Measurements from ENCODE around the gene OR4K1.
"Not testable (repeated sequence)": the region's sequence is repeated elsewhere in the genome, so short reads cannot be mapped to it uniquely, and the experiment has no call there.

Gene OR4K1, protein sequence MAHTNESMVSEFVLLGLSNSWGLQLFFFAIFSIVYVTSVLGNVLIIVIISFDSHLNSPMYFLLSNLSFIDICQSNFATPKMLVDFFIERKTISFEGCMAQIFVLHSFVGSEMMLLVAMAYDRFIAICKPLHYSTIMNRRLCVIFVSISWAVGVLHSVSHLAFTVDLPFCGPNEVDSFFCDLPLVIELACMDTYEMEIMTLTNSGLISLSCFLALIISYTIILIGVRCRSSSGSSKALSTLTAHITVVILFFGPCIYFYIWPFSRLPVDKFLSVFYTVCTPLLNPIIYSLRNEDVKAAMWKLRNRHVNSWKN

DNA sequence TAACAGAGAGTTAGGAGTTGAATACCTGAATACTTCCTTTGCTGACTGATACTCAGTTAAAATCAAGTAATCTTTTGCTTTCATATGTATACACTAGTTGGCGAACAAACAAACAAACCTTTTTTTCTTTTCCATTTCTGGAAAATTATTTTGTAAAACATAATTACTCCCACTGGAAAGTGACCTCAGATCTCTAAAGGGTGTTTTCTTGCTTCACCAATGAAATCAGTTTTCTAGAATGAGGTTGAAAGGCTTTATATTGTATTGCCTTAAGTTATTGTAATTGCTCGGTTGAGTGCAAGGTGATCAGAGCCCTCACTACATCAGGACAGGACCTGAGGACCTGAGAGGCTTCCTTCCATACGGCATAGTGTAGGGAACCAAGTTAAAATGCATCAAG lies at the start of gene OR4K1:
Gene OR4K1 (plus strand): TSS at position 301 of the 400 bp plus-strand sequence. CDS start 4,750 bp downstream, outside the sequence.
- no peak for DNase-seq (ENCODE audit: low read depth in 3 of 3)

DNA sequence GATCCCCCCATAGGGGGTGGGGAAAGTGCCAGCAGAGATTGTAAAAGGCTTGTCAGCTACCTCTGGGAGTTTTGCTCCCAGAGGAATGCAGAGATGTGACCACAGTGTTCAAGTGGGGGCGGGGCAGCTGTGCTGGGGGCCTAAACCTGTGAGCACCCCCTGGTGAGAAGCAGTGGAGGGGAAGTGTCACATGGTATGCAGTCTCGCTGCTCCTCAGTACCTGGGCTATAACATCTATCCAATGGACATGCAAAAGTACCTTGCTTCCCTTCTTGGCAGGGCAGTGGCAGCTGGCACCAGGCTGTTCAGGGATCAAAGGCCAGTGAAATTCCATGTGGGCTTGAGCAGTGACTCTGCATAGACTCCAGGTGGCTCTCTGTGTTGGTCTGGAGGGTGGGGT lies 35.4 kb upstream of the OR4K1 start:
- DNase-seq (ENCODE audit: low read depth in 3 of 3), result no peak

DNA sequence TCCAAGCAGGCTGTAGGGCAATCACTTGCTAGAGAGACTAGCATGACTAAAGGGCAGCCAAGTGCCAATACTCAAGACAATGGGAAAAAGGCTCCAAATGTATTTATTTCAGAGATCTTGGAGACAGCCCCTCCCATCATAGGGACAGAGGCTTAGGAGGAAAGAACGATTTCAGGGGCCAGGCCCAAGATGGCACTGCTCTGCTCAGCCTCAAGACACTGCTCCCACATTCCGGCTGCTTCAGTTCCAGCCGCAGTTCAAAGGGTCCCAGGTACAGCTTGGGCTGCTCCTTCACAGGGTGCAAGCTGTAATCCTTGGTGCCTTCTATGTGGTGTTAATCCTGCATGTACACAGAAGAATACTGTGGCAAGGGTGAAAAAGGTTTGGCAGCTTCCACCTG lies 29.7 kb upstream of the OR4K1 start:
- DNase-seq (ENCODE audit: low read depth in 3 of 3), result no peak

DNA sequence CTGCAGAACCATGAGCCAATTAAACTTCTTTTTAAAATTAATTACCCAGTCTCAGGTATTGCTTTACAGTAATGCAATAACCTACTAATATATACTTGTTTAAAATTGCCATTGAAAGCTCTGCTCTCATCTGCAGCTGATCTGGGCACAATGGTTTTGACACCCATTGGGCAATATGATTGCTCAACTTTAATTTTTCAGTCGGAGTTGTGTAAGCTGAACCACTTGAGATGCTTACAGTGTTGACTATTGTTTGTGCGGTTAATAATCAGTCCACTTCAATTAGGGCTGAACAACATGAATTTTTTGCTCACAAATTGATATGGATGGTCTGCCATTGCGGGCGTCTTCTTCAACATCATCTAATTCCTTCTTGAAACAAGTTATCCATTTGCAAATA lies 28.3 kb upstream of the OR4K1 start:
- DNase-seq (ENCODE audit: low read depth in 3 of 3), result no peak

DNA sequence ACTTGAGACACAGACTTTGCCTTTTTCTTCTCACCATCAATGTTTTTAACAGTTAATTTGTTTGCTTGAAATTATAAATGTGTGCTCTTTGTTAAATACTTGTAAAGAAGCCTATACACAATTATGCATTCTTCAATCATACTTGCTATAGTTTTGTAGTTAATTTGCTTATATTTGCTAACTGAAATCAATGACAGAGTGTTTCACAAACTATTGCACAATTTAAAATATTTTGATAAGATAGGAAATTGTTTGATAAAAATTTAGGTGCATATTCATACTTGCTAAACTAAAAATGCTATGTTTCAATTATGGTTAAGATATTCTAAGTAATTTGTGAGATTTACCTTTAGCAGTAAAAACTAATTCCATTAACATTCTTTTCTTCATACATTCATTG lies 24.1 kb upstream of the OR4K1 start:
- no peak for DNase-seq (ENCODE audit: low read depth in 3 of 3)

DNA sequence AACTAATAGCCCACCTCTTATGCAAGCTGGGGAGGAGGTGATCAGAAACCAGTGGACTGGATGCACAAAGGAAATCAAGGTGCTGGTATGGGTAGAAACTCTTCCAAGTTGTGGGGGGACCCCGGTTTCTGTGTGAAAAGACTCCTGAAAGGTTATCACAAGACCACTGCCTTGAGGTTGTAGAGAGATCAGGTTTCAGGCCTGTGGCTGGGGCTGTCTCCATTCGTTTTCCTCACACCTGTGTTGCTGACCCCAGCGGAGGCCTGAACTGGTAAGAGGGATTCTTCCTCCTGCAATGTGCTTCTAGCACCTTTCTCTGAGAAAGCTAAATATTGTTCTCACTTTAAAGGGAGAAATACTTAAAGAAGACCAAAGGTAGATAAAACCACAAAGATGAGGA lies 19.6 kb upstream of the OR4K1 start:
- DNase-seq (ENCODE audit: low read depth in 3 of 3), result no peak

DNA sequence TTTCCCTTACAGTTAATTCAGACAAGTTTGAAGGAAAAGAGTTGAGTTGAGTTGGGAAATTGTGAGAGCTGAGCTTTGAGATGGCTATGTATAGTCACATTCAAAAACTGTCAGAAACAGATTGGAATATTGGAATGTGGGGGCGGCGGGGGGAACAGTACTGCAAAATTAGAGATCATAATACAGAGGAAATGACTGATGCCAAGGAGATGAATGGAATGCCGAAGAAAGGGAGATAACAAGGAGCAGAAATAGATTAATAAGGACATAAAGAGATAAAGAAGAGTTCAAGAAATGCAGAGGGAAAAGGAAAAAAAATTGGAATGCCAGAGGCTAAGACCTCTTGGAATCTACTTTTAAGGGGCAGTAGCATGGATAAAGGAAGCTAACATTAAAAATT lies 13.5 kb upstream of the OR4K1 start:
- no peak for DNase-seq (ENCODE audit: low read depth in 3 of 3)

DNA sequence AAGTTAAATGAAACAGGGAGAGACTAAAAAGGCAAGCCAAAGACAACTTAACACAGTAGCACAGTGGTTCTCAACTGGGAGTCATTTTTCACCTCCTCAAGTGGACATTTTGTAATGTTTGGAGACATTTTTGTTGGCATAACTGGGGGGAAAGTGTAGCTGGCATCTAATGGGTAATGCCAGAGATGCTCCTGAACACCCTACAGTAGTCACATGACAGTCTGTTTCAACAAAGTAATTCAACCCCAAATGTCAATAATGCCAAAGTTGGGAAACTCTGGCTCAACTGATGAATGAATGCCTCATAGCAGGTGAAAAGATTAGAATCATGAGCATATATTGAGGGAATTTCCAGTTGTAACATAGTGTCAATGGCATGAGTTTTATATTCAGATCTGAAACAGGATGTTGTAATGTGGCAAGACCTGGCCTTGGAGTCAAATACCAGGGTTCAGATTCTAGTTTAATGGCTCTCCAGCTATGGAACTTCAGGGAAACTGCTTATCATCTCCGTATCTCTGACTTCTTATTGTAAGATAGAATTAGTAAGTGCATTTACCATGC lies 12.7 kb upstream of the OR4K1 start:
- no peak for DNase-seq (ENCODE audit: low read depth in 3 of 3)

DNA sequence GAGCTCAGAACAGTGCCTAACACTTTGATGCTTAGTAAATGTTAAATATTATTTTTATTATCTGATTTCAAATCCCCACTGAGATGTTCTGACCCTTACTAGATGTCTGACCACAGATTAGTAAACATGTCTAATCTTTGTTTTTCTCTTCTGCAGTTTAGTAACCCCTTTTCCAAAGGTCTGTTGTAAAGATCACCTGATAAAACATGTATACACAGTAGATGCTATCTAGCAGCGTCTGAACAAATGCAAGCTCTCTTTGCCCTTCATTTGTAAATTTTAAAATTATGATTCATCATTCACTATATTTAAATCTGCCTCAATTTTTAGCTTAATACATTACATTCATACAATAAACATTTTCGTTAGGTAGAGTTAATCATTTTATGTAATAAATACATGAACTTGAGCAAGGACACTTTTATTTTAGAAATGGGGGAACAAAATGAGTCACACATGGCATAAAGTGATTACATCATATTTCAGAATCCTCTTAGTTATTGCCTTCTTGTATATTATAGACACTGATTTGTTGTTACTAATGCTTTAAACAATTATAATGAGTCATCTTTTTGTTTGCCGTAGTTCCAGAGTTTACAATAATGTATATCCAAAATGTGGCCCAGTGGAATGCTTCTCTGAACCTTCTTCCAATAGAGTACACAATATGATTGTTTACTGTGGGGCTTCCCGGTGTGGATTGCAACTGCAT lies 12.0 kb upstream of the OR4K1 start:
- no peak for DNase-seq (ENCODE audit: low read depth in 3 of 3)

DNA sequence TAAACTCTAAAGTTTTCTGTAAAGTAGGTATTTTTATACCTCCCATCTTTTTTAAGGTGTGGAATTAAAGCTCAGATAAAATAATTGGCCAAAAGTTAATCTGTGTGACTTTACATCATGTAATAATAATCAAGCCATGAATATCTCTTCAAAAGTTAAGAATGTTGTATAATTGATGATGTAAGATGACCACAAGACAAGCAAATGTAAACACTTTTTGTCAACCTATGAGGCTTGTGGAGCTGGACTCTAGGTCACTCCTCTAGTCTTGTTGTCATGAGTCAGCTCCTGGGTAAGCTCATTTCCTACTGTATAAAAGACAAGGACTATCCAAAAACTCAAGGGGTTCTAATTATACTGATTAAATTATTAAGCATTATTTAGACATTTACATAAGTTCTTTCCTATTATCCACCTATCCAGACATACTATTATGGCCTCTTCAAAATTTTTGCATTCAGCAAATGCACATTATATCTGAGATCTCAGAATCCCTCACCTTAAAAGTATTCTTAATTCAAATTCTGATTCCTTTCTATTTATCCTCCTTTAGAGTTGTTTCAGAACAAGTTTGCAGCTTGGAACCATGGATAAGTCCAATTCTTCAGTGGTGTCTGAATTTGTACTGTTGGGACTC lies 10.6 kb upstream of the OR4K1 start, which contains the start of gene OR4K5:
Gene OR4K5 (plus strand): TSS at position 587 of the 637 bp plus-strand sequence. CDS start 0 bp downstream, at position 587.
- DNase-seq (ENCODE audit: low read depth in 3 of 3), result no peak

DNA sequence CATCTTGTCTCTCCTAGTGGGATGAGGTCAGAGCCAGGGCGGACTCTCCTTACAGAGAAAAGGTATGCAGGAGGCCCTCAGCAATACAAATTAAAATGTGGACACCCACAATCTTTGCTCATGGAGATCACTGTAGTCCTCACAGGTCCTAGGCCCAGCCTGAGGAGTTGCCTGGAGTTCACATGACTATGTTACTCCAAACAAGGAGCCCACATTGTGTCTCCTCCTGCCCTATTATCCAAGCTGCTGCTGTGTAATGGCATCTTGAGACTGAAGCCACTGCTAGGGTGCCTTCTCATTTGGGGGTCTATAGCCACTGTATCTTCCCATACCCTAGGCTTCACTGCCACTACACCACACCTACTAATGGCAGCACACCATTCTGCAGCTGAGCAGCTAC lies 11.0 kb downstream of the OR4K1 start:
- DNase-seq (ENCODE audit: low read depth in 3 of 3), result no peak

DNA sequence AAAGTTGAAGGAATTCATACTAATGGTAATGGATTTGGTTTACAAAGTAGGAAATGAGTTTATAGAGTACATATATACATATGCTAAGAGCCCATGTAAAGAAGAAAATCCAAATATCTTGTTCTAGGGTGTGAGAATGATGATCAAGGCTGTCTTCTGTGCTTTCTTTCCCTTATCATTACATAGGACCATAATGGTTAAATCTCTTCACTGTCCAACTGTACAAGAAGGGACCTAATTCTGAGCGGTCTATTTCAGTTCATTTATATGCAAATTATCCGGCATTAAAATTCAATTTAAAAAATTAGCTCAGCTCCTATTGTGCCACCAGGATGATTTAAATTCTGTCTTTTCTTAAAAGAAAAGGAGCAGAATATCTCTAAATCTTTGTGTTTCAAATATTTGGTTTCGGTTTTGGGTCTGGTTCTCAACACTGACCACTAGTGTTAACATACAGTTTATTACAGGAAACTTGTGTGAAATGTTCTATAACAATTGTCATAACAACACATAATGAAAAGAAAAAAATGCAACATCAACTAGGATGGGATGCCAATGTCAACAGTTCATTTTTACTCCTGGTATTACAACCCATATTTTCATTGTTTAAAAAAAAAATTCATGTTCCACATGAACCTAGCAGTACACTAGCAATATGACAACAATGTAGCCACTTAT lies 16.8 kb downstream of the OR4K1 start:
- DNase-seq (ENCODE audit: low read depth in 3 of 3), result no peak

DNA sequence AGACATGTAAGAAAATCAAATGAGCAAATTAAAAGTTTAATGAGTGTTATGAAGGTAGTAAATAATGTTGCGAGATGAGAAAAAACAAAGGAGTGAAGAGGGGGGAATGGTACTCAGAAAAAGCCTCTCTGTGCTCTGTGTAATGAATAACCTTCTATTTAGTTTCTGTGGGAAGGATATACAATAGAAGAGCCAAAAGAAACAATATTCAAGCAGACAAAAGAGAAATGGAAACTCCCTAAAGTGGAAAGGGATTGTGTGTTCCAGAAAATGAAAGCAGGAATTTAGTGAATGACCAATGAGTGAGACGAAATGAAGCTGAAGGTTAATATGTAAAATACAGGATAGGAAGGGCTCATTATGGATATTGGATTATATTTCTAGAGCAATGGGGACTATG lies 18.5 kb downstream of the OR4K1 start:
- no peak for DNase-seq (ENCODE audit: low read depth in 3 of 3)

DNA sequence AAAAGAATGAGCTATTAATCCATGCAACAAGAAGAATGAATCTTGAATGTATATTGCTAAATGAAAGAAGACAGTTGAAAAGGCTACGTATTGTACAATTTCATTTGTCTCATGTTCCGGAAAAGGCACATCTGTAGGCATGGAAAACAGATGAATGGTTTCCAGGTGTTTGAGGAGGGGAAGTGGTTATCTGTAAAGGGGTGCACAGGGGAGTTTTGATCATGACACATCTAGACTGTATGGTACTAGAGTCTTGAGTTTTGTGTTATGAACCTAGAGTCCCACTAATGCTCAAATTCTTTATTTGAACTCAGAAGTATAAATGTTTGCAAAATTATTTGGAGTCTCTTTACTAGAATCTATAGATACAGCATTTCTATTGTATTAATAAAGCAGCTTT lies 39.0 kb downstream of the OR4K1 start:
- not testable (repeated sequence) for DNase-seq (ENCODE audit: low read depth in 3 of 3)

DNA sequence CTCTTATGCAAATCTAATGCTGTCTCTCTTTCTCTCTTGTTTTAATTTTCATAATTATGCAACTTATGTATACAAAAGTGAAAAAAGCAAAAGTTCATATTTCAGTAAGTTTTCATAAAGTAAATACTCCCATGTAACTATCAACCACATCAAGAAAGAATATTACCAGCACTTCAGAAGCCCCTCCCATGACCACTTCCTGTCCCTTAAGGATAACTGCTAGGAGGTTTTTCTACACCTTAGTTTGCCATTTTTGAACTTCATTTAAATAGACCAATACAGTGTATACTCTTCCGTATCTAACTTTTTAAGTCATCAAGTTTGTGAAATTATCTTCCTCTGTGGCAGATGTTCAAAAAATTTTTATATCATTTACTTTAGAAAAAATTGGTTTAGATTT lies 44.1 kb downstream of the OR4K1 start:
- no peak for DNase-seq (ENCODE audit: low read depth in 3 of 3)

DNA sequence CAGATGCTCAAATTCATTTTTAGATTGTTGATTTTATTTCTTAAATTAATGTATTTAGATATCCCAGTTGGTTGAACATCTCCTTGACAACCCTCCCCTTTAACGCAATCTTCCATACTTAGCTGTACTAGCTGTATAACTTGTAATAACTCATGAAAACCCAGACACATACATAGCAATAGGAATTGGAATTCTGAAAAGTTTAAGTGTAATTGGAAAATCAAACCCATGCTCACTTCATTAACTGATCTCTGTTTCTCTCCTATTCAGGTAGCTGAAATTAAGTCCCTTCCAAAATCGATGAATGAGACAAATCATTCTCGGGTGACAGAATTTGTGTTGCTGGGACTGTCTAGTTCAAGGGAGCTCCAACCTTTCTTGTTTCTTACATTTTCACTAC lies 44.6 kb downstream of the OR4K1 start, which contains the start of gene OR4K15:
Gene OR4K15 (plus strand): TSS at position 301 of the 400 bp plus-strand sequence. CDS start 0 bp downstream, at position 301.
- DNase-seq (ENCODE audit: low read depth in 3 of 3), result no peak
